Left ventricle myocardium inferior (tissue), 1 donor: ENCODE data around the gene MVB12B. TPM values are rescaled to one million over a fixed set of nuclear protein-coding genes. Genes with fewer than 3 reads are reported as not detected.
"Not testable (repeated sequence)": the region's sequence is repeated elsewhere in the genome, so short reads cannot be mapped to it uniquely, and the experiment has no call there.

Experiments used
- DNase-seq: peaks from one replicate; pipeline ENCODE4 v3.0.0-alpha.2; 2020
- H3K27ac ChIP-seq: fragments of 200-600 bp; replicated peaks from 2 replicates; pipeline ENCODE4 v1.8.0; 2021
- H3K27me3 ChIP-seq: fragments of 200-600 bp; 2 replicates; pipeline ENCODE4 v1.8.0; 2021; ENCODE audit warnings: low read depth
- H3K36me3 ChIP-seq: fragments of 200-600 bp; 2 replicates; pipeline ENCODE4 v1.8.0; 2021
- H3K4me1 ChIP-seq: fragments of 200-600 bp; 2 replicates; pipeline ENCODE4 v1.8.0; 2021
- H3K4me3 ChIP-seq: fragments of 200-600 bp; 2 replicates; pipeline ENCODE4 v1.8.0; 2021; ENCODE audit warnings: mild to moderate bottlenecking, moderate library complexity
- H3K9me3 ChIP-seq: fragments of 200-600 bp; replicated peaks from 2 replicates; pipeline ENCODE4 v1.8.0; 2021
- CTCF ChIP-seq: fragments of 200-600 bp; IDR thresholded peaks from 2 replicates; pipeline ENCODE4 v1.8.0; 2021; ENCODE audit warnings: antibody characterized with exemption, mild to moderate bottlenecking, borderline replicate concordance
- intact Hi-C: fragments of 100-400 bp; cut with micrococcal nuclease; formaldehyde crosslinking; loops from one replicate; pipeline ENCODE4 v1.11.0; 2022
- total RNA-seq: library from RNA; stranded (reverse); fragmentation: NEBNext Ultra II Directional; extraction: Animal tissue kit (Norgen Biotek cat#: 25700); gene quantifications from one replicate; pipeline ENCODE4 v1.2.1, GENCODE V29; 2021
- donor health status: DM: no; HTN: yes; CAD: no; lungs with severe emphysema.

Gene MVB12B
- total RNA-seq, 1 donor from 2014 or later: 11.2 TPM

DNA sequence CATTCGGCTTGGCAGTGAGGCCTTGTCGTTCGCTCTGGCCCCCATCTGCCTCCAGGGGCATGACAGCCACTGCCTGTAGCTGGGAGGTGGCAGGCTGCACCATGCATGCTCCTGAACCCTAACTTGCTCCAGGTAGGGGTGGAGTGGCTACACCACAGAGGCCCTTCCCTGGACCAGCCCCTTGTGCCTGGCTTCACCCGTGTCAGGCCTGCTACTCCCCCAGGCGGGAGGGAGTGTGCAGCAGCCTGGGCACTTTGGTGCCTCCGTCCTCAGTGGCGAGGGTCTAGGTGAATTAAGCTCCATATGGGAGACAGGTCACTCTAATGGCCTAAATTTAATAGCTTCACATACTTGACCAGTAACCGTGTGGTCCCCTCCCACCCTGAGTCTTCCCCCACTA, 227.7 kb downstream of the MVB12B start:
- peaks cover 11% of the 10 kb centered on the region for H3K27me3 ChIP-seq
- H3K4me3 ChIP-seq: no peak overlapping the region
- no peak overlapping the region for H3K27ac ChIP-seq
- H3K9me3 ChIP-seq: no peaks in the 10 kb centered on the region
- intact Hi-C loops: no loop called here
- H3K36me3 ChIP-seq: no peaks in the 10 kb centered on the region
- TF ChIP-seq CTCF: no peak
- H3K4me1 ChIP-seq: peaks cover 10% of the 10 kb centered on the region
- no peak for DNase-seq

- peaks cover 18% of the 10 kb centered on the region for H3K27me3 ChIP-seq
- not testable (repeated sequence) for H3K36me3 ChIP-seq, H3K27ac ChIP-seq, DNase-seq, H3K4me3 ChIP-seq, H3K9me3 ChIP-seq
- intact Hi-C loops: loop anchor here (5.0 kb wide), 1 partner anchor 53 kb away; no protein-coding TSS in a partner anchor
- peak; percentile 30 for TF ChIP-seq CTCF
- H3K4me1 ChIP-seq: peaks cover 10% of the 10 kb centered on the region
Measured at GRCh38 chr9:126555421-126555820, 228.8 kb downstream of the MVB12B start.
